Measurements from ENCODE around the gene NECAB3. TPM values are rescaled to one million over a fixed set of nuclear protein-coding genes. Genes with fewer than 3 reads are reported as not detected.
A peak's percentile ranks its signal among the peaks of the same experiment; 100 is the strongest.

Gene NECAB3
- polyA plus RNA-seq, 1 of the 3 experiments (the other 2 are of a cell fraction) = 20.1 TPM

- TF ChIP-seq, protein P1, sequence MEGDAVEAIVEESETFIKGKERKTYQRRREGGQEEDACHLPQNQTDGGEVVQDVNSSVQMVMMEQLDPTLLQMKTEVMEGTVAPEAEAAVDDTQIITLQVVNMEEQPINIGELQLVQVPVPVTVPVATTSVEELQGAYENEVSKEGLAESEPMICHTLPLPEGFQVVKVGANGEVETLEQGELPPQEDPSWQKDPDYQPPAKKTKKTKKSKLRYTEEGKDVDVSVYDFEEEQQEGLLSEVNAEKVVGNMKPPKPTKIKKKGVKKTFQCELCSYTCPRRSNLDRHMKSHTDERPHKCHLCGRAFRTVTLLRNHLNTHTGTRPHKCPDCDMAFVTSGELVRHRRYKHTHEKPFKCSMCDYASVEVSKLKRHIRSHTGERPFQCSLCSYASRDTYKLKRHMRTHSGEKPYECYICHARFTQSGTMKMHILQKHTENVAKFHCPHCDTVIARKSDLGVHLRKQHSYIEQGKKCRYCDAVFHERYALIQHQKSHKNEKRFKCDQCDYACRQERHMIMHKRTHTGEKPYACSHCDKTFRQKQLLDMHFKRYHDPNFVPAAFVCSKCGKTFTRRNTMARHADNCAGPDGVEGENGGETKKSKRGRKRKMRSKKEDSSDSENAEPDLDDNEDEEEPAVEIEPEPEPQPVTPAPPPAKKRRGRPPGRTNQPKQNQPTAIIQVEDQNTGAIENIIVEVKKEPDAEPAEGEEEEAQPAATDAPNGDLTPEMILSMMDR (IDR thresholded peaks at IDR 0.05) = no peak
Observed at GRCh38 chr20:33675136-33675959, 1.1 kb upstream of the NECAB3 start (continued).

DNA sequence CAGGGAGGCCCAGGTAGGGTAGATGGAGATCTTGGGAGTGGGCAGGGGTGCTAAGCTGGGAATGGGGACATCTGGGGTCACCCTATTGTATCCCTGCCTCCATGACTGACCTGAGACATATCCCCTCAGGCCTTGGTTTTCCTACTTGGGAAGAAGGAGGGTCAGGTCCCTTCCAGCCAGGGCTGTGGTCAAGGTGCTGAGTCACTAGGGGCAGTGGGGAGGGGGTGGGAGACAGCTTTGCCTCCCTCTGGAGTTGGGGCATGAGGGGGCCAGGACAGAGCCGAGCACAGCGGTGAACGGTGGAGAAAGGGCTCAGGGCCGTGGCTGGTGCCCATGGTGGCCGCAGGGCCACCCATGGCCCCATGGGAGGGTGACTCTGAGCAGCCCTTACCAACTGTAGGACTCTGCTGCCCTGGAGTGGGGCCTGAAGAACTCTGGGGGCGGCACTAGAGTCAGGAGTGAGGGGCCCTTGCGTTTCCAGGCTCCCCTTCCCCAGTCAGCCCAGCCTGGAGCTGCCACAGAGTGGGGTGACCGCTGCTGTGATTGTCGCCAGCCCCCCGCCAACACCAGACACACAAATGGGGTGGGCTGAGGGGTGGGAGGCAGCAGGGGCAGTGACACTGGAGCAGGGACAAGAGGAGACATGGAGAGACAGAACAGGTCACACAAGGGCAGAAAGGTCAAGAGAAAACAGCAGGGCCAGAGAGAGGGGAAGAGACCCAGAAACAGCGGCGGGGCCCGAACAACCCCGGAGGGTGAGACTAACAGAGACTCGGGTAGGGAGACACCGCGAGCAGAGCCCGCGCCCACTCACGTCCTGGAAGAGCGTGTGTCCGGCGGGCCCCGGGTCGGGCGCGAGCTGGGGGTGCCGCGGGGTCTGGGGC, 576 bp downstream of the NECAB3 start:
- WGBS (ENCODE audit: low lambda C conversion rate) = 4% methylated on average over 14 of the region's 29 CpGs
- POLR2A ChIA-PET = no interaction called here
- no peaks in the 10 kb centered on the region for H3K9me2 ChIP-seq
- peak overlapping the region; percentile 68 for H3K9ac ChIP-seq
- peaks cover 4 to 17% of the 10 kb centered on the region in 2 experiments for H3K36me3 ChIP-seq (replicated peaks in 1 of 2; ENCODE audit: control insufficient read depth in 1 of 2, insufficient read depth in 2 of 2, low read length in 1 of 2)
- H3K4me1 ChIP-seq (ENCODE audit: control insufficient read depth in 1 of 2, insufficient read depth in 2 of 2, low read depth in 1 of 2, low read length in 1 of 2) = peaks cover 8 to 28% of the 10 kb centered on the region in 2 experiments; a peak in 2 of 4 replicates
- H3K79me2 ChIP-seq (ENCODE audit: insufficient read depth) = peaks cover 10% of the 10 kb centered on the region; the same call in 1 of the 2 replicates
- H3K27ac ChIP-seq (ENCODE audit: low read depth in 2 of 2, low read length in 1 of 2) = peak overlapping the region in 1 of 2 experiments; percentile 87; a peak in 2 of 4 replicates
- H2AFZ ChIP-seq (ENCODE audit: low read depth) = 0 out of 2 replicates have a peak overlapping the region, but pooled peaks have one; percentile 41
- DNase-seq = peak; percentile 60
- H3K9me3 ChIP-seq = no peaks in the 10 kb centered on the region
- H3F3A ChIP-seq (replicated peaks; ENCODE audit: insufficient read depth) = peaks cover 12% of the 10 kb centered on the region
- H3K27me3 ChIP-seq (ENCODE audit: insufficient read depth) = no peaks in the 10 kb centered on the region
- CTCF ChIA-PET = no interaction called here
- TF ChIP-seq FOSL2 (IDR thresholded peaks at IDR 0.05; ENCODE audit: borderline replicate concordance, low read depth) = peak; percentile 9; the same call in 1 of the 2 replicates
- no peak for TF ChIP-seq GABPA (IDR thresholded peaks at IDR 0.05; ENCODE audit: low read depth)
- TF ChIP-seq, protein P1 (IDR thresholded peaks at IDR 0.05) = no peak
- no peak for TF ChIP-seq EP300 (IDR thresholded peaks at IDR 0.05; ENCODE audit: borderline replicate concordance in 1 of 2, low read depth in 1 of 2, low read length in 1 of 2)
- TF ChIP-seq, protein P2, sequence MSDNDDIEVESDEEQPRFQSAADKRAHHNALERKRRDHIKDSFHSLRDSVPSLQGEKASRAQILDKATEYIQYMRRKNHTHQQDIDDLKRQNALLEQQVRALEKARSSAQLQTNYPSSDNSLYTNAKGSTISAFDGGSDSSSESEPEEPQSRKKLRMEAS (IDR thresholded peaks at IDR 0.05; ENCODE audit: low read depth) = no peak
- no peak for TF ChIP-seq MEF2A (IDR thresholded peaks at IDR 0.05; ENCODE audit: borderline replicate concordance, low read depth)
- 0 out of 2 replicates have a peak, but pooled peaks cover 4% of the 10 kb centered on the region for H4K20me1 ChIP-seq (ENCODE audit: insufficient read depth)
- peak overlapping the region; percentile 99 for H3K4me2 ChIP-seq
- peak overlapping the region; percentile 61 to 79 for H3K4me3 ChIP-seq (ENCODE audit: low read depth in 2 of 2, low read length in 1 of 2)
